ENCODE data around the gene CORO7. TPM values are rescaled to one million over a fixed set of nuclear protein-coding genes. Genes with fewer than 3 reads are reported as not detected.

Gene CORO7
- total and polyA plus RNA-seq, 7 donors = 10.0 to 43.4 (median 17.1) TPM

- Histone ChIP-seq H3K27ac (no peak overlapping the region), H3K36me3 (peaks cover 0 to 17% (median 3%) of the 10 kb centered on the region in 4 donors), H3K4me3 (no peak overlapping the region), H3K9me3 (no peaks in the 10 kb centered on the region), H3K27me3 (no peaks in the 10 kb centered on the region), H3K4me1 (peaks cover 0 to 25% (median 22%) of the 10 kb centered on the region in 4 donors)
- 64 to 86% methylated on average over 7 of the region's 7 CpGs for WGBS, 2 donors
- intact Hi-C loops (cut with DNase I) = no loop called here
- no peak for DNase-seq
- TF ChIP-seq POLR2A (IDR thresholded peaks at IDR 0.05) = no peak
- TF ChIP-seq EP300 (IDR thresholded peaks at IDR 0.05) = no peak
- no peak for TF ChIP-seq POLR2AphosphoS5 (IDR thresholded peaks at IDR 0.05)
- TF ChIP-seq CTCF (IDR thresholded peaks at IDR 0.05) = no peak
Measured at GRCh38 chr16:4428500-4428899, 12.1 kb upstream of the CORO7 start.

GRCh38 chr16:4426722-4427372 lies 10.5 kb upstream of the CORO7 start:
- no peak for TF ChIP-seq POLR2AphosphoS5 (IDR thresholded peaks at IDR 0.05)
- DNase-seq = no peak
- Histone ChIP-seq H3K27ac (peak overlapping the region in 3 of 4 donors; percentile 89 to 96 (median 91)), H3K4me3 (peak overlapping the region in 3 of 4 donors; percentile 75 to 92 (median 89)), H3K4me1 (peaks cover 0 to 25% (median 22%) of the 10 kb centered on the region in 4 donors), H3K27me3 (no peaks in the 10 kb centered on the region), H3K9me3 (no peaks in the 10 kb centered on the region), H3K36me3 (peaks cover 0 to 9% (median 3%) of the 10 kb centered on the region in 4 donors)
- WGBS, 2 donors = 80 to 86% methylated on average over 12 of the region's 12 CpGs
- intact Hi-C loops (cut with DNase I) = no loop called here

- TF ChIP-seq CTCF (IDR thresholded peaks at IDR 0.05) = no peak
- no peak for TF ChIP-seq POLR2AphosphoS5 (IDR thresholded peaks at IDR 0.05)
- TF ChIP-seq EP300 (IDR thresholded peaks at IDR 0.05) = no peak
- no peak for TF ChIP-seq POLR2A (IDR thresholded peaks at IDR 0.05)
- WGBS, 2 donors = 1 to 3% methylated on average over 31 of the region's 31 CpGs
- DNase-seq = no peak
- intact Hi-C loops (cut with DNase I) = no loop called here
- peaks cover 0 to 25% (median 22%) of the 10 kb centered on the region in 4 donors for H3K4me1 ChIP-seq
- H3K4me3 ChIP-seq = peak overlapping the region; percentile 75 to 92 (median 82)
- H3K36me3 ChIP-seq = peaks cover 0 to 4% (median 1%) of the 10 kb centered on the region in 4 donors
- H3K27ac ChIP-seq = peak overlapping the region; percentile 89 to 98 (median 94)
- H3K9me3 ChIP-seq = no peaks in the 10 kb centered on the region
- H3K27me3 ChIP-seq = no peaks in the 10 kb centered on the region
Measured at GRCh38 chr16:4426021-4426684, 9.8 kb upstream of the CORO7 start.

GRCh38 chr16:4425378-4426020 lies 9.1 kb upstream of the CORO7 start, which contains the start of gene DNAJA3:
Gene DNAJA3 (plus strand): TSS chr16:4425868. CDS start chr16:4425882, 14 bp downstream.
- H3K27ac ChIP-seq = peak within 1 kb of the TSS; percentile 89 to 98 (median 94)
- no peaks in the 10 kb centered on the region for H3K36me3 ChIP-seq
- WGBS, 2 donors = 0% methylated on average over 68 of the region's 68 CpGs
- no peaks in the 10 kb centered on the region for H3K27me3 ChIP-seq
- DNase-seq = peak; percentile 96
- H3K9me3 ChIP-seq = no peaks in the 10 kb centered on the region
- TF ChIP-seq POLR2A (IDR thresholded peaks at IDR 0.05) = peak; percentile 75 to 78
- TF ChIP-seq EP300 (IDR thresholded peaks at IDR 0.05) = no peak
- no peak for TF ChIP-seq CTCF (IDR thresholded peaks at IDR 0.05)
- TF ChIP-seq POLR2AphosphoS5 (IDR thresholded peaks at IDR 0.05) = peak; percentile 87 to 96 (median 92)
- H3K4me1 ChIP-seq = peaks cover 0 to 25% (median 22%) of the 10 kb centered on the region in 4 donors
- peak within 1 kb of the TSS; percentile 75 to 92 (median 82) for H3K4me3 ChIP-seq
- intact Hi-C loops (cut with DNase I) = no loop called here
